ENCODE data around the gene SSU72. TPM values are rescaled to one million over a fixed set of nuclear protein-coding genes. Genes with fewer than 3 reads are reported as not detected.

Gene SSU72
- total RNA-seq, 5 donors from 2014 or later (not counting 1 experiment from before 2014, with no cell fraction given): 112 to 135 (median 134) TPM

- peak overlapping the region; percentile 85 to 92 for H3K4me3 ChIP-seq (ENCODE audit: control insufficient read depth in 1 of 2, extremely low read depth in 1 of 2, low read length in 1 of 2)
- CTCF ChIA-PET: interaction anchor here in 1 of 2 donors (0.8 to 1.0 kb wide), 2 partner anchors 16 to 44 kb away, joined by 3 read pairs; no protein-coding TSS in a partner anchor
- ATAC-seq (replicated peaks in 1 of 4): no peak
Measured at GRCh38 chr1:1613509-1614082, 38.9 kb upstream of the SSU72 start.

GRCh38 chr1:1612104-1612400, 37.4 kb upstream of the SSU72 start:
- Histone ChIP-seq H3K27me3 (replicated peaks in 1 of 2; ENCODE audit: control insufficient read depth in 2 of 2, extremely low read depth in 1 of 2, insufficient read depth in 2 of 2, low read length in 1 of 2) (no peaks in the 10 kb centered on the region), H3K4me3 (ENCODE audit: control insufficient read depth in 1 of 2, extremely low read depth in 1 of 2, low read length in 1 of 2) (no peak overlapping the region), H3K27ac (ENCODE audit: low read length) (no peak overlapping the region), H3K4me1 (ENCODE audit: control insufficient read depth in 1 of 2, extremely low read depth in 1 of 2, insufficient read depth in 2 of 2, low read length in 2 of 2) (peaks cover 12 to 34% of the 10 kb centered on the region in 2 experiments), H3K9me3 (no peaks in the 10 kb centered on the region), H3K36me3 (ENCODE audit: control insufficient read depth in 2 of 2, extremely low read depth in 1 of 2, insufficient read depth in 1 of 2, low read length in 1 of 2) (no peaks in the 10 kb centered on the region)
- ChIA-PET POLR2A (no interaction called here), CTCF (no interaction called here)
- Mint-ChIP-seq H3K27ac (peak overlapping the region in 1 of 2 donors; percentile 39), H3K4me1 (peaks cover 29 to 35% (median 33%) of the 10 kb centered on the region in 3 donors), H3K27me3 (no peaks in the 10 kb centered on the region), H3K9me3 (no peaks in the 10 kb centered on the region), H3K36me3 (no peaks in the 10 kb centered on the region), H3K4me3 (peak overlapping the region in 1 of 3 donors; percentile 4)
- WGBS (ENCODE audit: insufficient coverage): no CpG with 5 or more reads among the region's 3 CpGs
- ATAC-seq (replicated peaks in 1 of 4): no peak
- DNase-seq: no peak

More at GRCh38 chr1:1613509-1614082, 38.9 kb upstream of the SSU72 start:
- Mint-ChIP-seq H3K4me3 (peak overlapping the region; percentile 90 to 95 (median 92)), H3K27ac (peak overlapping the region; percentile 94 to 98), H3K9me3 (no peaks in the 10 kb centered on the region), H3K36me3 (peaks cover 4% of the 10 kb centered on the region), H3K4me1 (peaks cover 28 to 34% (median 29%) of the 10 kb centered on the region in 3 donors), H3K27me3 (no peaks in the 10 kb centered on the region)
- WGBS (ENCODE audit: insufficient coverage): 83% methylated on average over 11 of the region's 11 CpGs
- DNase-seq: no peak
- Histone ChIP-seq H3K9me3 (no peaks in the 10 kb centered on the region), H3K27me3 (replicated peaks in 1 of 2; ENCODE audit: control insufficient read depth in 2 of 2, extremely low read depth in 1 of 2, insufficient read depth in 2 of 2, low read length in 1 of 2) (no peaks in the 10 kb centered on the region), H3K4me1 (ENCODE audit: control insufficient read depth in 1 of 2, extremely low read depth in 1 of 2, insufficient read depth in 2 of 2, low read length in 2 of 2) (peaks cover 14 to 27% of the 10 kb centered on the region in 2 experiments), H3K27ac (ENCODE audit: low read length) (peak overlapping the region; percentile 100), H3K36me3 (ENCODE audit: control insufficient read depth in 2 of 2, extremely low read depth in 1 of 2, insufficient read depth in 1 of 2, low read length in 1 of 2) (peaks cover 7% of the 10 kb centered on the region in 2 donors)
- POLR2A ChIA-PET: interaction anchor here (0.6 to 2.4 kb wide), 6 partner anchors 10 to 337 kb away, joined by 3 to 16 read pairs (median 3); no protein-coding TSS in a partner anchor

GRCh38 chr1:1610796-1611195, 36.1 kb upstream of the SSU72 start:
- 89% methylated on average over 7 of the region's 9 CpGs for WGBS (ENCODE audit: insufficient coverage)
- Histone ChIP-seq H3K4me3 (ENCODE audit: control insufficient read depth in 1 of 2, extremely low read depth in 1 of 2, low read length in 1 of 2) (no peak overlapping the region), H3K4me1 (ENCODE audit: control insufficient read depth in 1 of 2, extremely low read depth in 1 of 2, insufficient read depth in 2 of 2, low read length in 2 of 2) (peaks cover 14 to 32% of the 10 kb centered on the region in 2 experiments), H3K9me3 (no peaks in the 10 kb centered on the region), H3K27me3 (replicated peaks in 1 of 2; ENCODE audit: control insufficient read depth in 2 of 2, extremely low read depth in 1 of 2, insufficient read depth in 2 of 2, low read length in 1 of 2) (no peaks in the 10 kb centered on the region), H3K27ac (ENCODE audit: low read length) (no peak overlapping the region), H3K36me3 (ENCODE audit: control insufficient read depth in 2 of 2, extremely low read depth in 1 of 2, insufficient read depth in 1 of 2, low read length in 1 of 2) (no peaks in the 10 kb centered on the region)
- DNase-seq (no peak), ATAC-seq (replicated peaks in 1 of 4) (no peak)
- Mint-ChIP-seq H3K27me3 (no peaks in the 10 kb centered on the region), H3K9me3 (no peaks in the 10 kb centered on the region), H3K4me1 (peaks cover 30 to 35% (median 33%) of the 10 kb centered on the region in 3 donors), H3K36me3 (no peaks in the 10 kb centered on the region), H3K27ac (peak overlapping the region in 1 of 2 donors; percentile 52), H3K4me3 (no peak overlapping the region)
- ChIA-PET POLR2A (no interaction called here), CTCF (no interaction called here)

GRCh38 chr1:1609822-1610485, 35.3 kb upstream of the SSU72 start:
- Histone ChIP-seq H3K4me1 (ENCODE audit: control insufficient read depth in 1 of 2, extremely low read depth in 1 of 2, insufficient read depth in 2 of 2, low read length in 2 of 2) (peaks cover 14 to 31% of the 10 kb centered on the region in 2 experiments), H3K36me3 (ENCODE audit: control insufficient read depth in 2 of 2, extremely low read depth in 1 of 2, insufficient read depth in 1 of 2, low read length in 1 of 2) (no peaks in the 10 kb centered on the region), H3K4me3 (ENCODE audit: control insufficient read depth in 1 of 2, extremely low read depth in 1 of 2, low read length in 1 of 2) (no peak overlapping the region), H3K27ac (ENCODE audit: low read length) (no peak overlapping the region), H3K27me3 (replicated peaks in 1 of 2; ENCODE audit: control insufficient read depth in 2 of 2, extremely low read depth in 1 of 2, insufficient read depth in 2 of 2, low read length in 1 of 2) (no peaks in the 10 kb centered on the region), H3K9me3 (no peaks in the 10 kb centered on the region)
- 87% methylated on average over 9 of the region's 12 CpGs for WGBS (ENCODE audit: insufficient coverage)
- CTCF ChIA-PET: no interaction called here
- no peaks in the 10 kb centered on the region for H3K36me3 Mint-ChIP-seq
- no peaks in the 10 kb centered on the region for H3K9me3 Mint-ChIP-seq
- ATAC-seq (replicated peaks in 1 of 4) (no peak), DNase-seq (no peak)
- no peak overlapping the region for H3K27ac Mint-ChIP-seq
- H3K4me3 Mint-ChIP-seq: no peak overlapping the region
- H3K4me1 Mint-ChIP-seq: peaks cover 30 to 34% (median 31%) of the 10 kb centered on the region in 3 donors
- no peaks in the 10 kb centered on the region for H3K27me3 Mint-ChIP-seq
- POLR2A ChIA-PET: interaction anchor here in 1 of 2 donors (0.6 kb wide), 1 partner anchor 21 kb away, joined by 3 read pairs; no protein-coding TSS in a partner anchor

GRCh38 chr1:1606232-1606631, 31.6 kb upstream of the SSU72 start:
- H3K27ac Mint-ChIP-seq: peak overlapping the region in 1 of 2 donors; percentile 98
- Histone ChIP-seq H3K27me3 (replicated peaks in 1 of 2; ENCODE audit: control insufficient read depth in 2 of 2, extremely low read depth in 1 of 2, insufficient read depth in 2 of 2, low read length in 1 of 2) (peaks cover 0 to 6% of the 10 kb centered on the region in 2 experiments), H3K4me1 (ENCODE audit: control insufficient read depth in 1 of 2, extremely low read depth in 1 of 2, insufficient read depth in 2 of 2, low read length in 2 of 2) (peaks cover 6 to 14% of the 10 kb centered on the region in 2 experiments), H3K9me3 (no peaks in the 10 kb centered on the region), H3K4me3 (ENCODE audit: control insufficient read depth in 1 of 2, extremely low read depth in 1 of 2, low read length in 1 of 2) (no peak overlapping the region), H3K36me3 (ENCODE audit: control insufficient read depth in 2 of 2, extremely low read depth in 1 of 2, insufficient read depth in 1 of 2, low read length in 1 of 2) (no peaks in the 10 kb centered on the region), H3K27ac (ENCODE audit: low read length) (no peak overlapping the region)
- H3K27me3 Mint-ChIP-seq: no peaks in the 10 kb centered on the region
- ChIA-PET POLR2A (no interaction called here), CTCF (no interaction called here)
- peaks cover 14 to 17% (median 14%) of the 10 kb centered on the region in 3 donors for H3K4me1 Mint-ChIP-seq
- H3K4me3 Mint-ChIP-seq: no peak overlapping the region
- 94% methylated on average over 9 of the region's 13 CpGs for WGBS (ENCODE audit: insufficient coverage)
- DNase-seq: no peak
- H3K9me3 Mint-ChIP-seq: no peaks in the 10 kb centered on the region
- ATAC-seq (replicated peaks in 1 of 4): no peak
- H3K36me3 Mint-ChIP-seq: no peaks in the 10 kb centered on the region

GRCh38 chr1:1605724-1606123, 31.1 kb upstream of the SSU72 start:
- 93% methylated on average over 17 of the region's 17 CpGs for WGBS (ENCODE audit: insufficient coverage)
- no peak for DNase-seq
- Mint-ChIP-seq H3K36me3 (no peaks in the 10 kb centered on the region), H3K27me3 (no peaks in the 10 kb centered on the region), H3K9me3 (no peaks in the 10 kb centered on the region), H3K27ac (no peak overlapping the region), H3K4me1 (peaks cover 13 to 17% (median 14%) of the 10 kb centered on the region in 3 donors), H3K4me3 (no peak overlapping the region)
- Histone ChIP-seq H3K4me3 (ENCODE audit: control insufficient read depth in 1 of 2, extremely low read depth in 1 of 2, low read length in 1 of 2) (no peak overlapping the region), H3K9me3 (no peaks in the 10 kb centered on the region), H3K27me3 (replicated peaks in 1 of 2; ENCODE audit: control insufficient read depth in 2 of 2, extremely low read depth in 1 of 2, insufficient read depth in 2 of 2, low read length in 1 of 2) (peaks cover 0 to 10% of the 10 kb centered on the region in 2 experiments), H3K4me1 (ENCODE audit: control insufficient read depth in 1 of 2, extremely low read depth in 1 of 2, insufficient read depth in 2 of 2, low read length in 2 of 2) (peaks cover 8 to 16% of the 10 kb centered on the region in 2 experiments), H3K36me3 (ENCODE audit: control insufficient read depth in 2 of 2, extremely low read depth in 1 of 2, insufficient read depth in 1 of 2, low read length in 1 of 2) (no peaks in the 10 kb centered on the region), H3K27ac (ENCODE audit: low read length) (no peak overlapping the region)
- ChIA-PET CTCF (no interaction called here), POLR2A (no interaction called here)
- no peak for ATAC-seq (replicated peaks in 1 of 4)
